Measurements from ENCODE around the gene GINS1. TPM values are rescaled to one million over a fixed set of nuclear protein-coding genes. Genes with fewer than 3 reads are reported as not detected.

Gene GINS1
- total RNA-seq, 1 donor from 2014 or later, result 6.6 TPM

DNA sequence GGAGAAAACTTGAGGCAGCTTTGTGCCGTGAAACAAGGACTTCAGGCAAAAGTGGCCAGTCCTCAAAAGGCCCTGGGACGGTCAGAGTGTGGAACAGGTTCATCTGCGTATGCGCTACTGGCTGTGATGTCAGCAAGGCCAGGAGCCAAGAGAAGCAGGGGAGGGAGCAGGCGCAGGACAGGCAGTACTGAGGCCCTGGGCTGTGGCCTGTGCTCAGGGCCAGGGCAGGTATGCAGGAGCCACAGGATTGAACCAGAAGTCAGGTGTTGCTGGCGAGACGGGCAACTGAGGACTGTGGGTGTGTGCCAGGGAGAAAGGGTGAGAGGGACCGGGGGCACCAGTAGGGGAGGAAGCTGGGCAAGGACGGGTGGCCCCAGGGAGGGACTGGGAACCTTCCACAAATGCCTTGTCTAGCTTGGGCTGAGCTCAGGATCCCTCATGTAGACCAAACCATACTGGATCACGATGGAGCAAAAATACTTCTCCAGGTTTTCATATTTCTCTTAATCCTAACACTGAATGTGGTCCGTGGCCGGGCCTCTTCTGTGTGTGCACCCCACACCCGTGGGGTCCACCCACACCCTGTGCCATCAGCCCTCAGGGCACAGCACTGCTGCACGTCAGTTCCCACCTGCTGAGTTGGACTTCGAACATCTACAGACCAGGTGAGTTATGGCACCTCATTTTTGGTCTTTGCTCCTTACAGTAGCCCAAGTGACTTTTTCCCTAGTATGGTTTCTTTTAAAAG, 46.9 kb downstream of the GINS1 start:
- FAIRE-seq (no peak), DNase-seq (ENCODE audit: low read depth) (no peak)
- Histone ChIP-seq H3K36me3 (ENCODE audit: insufficient read depth, low read length) (peaks cover 3% of the 10 kb centered on the region), H3K4me3 (ENCODE audit: insufficient read depth, low read depth, low read length) (no peak overlapping the region), H3K79me2 (ENCODE audit: insufficient read depth, low read length) (no peaks in the 10 kb centered on the region), H3K9ac (ENCODE audit: low read length) (no peak overlapping the region), H3K27me3 (ENCODE audit: insufficient read depth, low read length) (no peaks in the 10 kb centered on the region), H3K4me1 (ENCODE audit: insufficient read depth, low read length) (no peaks in the 10 kb centered on the region), H3K9me3 (ENCODE audit: insufficient read depth, low read depth, low read length) (no peaks in the 10 kb centered on the region), H3K27ac (ENCODE audit: low read depth, low read length) (no peak overlapping the region), H4K20me1 (ENCODE audit: insufficient read depth, low read length) (no peaks in the 10 kb centered on the region), H2AFZ (ENCODE audit: low read depth, low read length) (no peak overlapping the region), H3K4me2 (ENCODE audit: low read length) (no peak overlapping the region)
- H3K36me3 Mint-ChIP-seq (ENCODE audit: low read depth, unreplicated experiment), result peaks cover 15% of the 10 kb centered on the region
- H3K9me3 Mint-ChIP-seq (ENCODE audit: unreplicated experiment), result no peaks in the 10 kb centered on the region
- H3K4me1 Mint-ChIP-seq (ENCODE audit: low read depth, unreplicated experiment), result no peaks in the 10 kb centered on the region
- TF ChIP-seq, protein P1, sequence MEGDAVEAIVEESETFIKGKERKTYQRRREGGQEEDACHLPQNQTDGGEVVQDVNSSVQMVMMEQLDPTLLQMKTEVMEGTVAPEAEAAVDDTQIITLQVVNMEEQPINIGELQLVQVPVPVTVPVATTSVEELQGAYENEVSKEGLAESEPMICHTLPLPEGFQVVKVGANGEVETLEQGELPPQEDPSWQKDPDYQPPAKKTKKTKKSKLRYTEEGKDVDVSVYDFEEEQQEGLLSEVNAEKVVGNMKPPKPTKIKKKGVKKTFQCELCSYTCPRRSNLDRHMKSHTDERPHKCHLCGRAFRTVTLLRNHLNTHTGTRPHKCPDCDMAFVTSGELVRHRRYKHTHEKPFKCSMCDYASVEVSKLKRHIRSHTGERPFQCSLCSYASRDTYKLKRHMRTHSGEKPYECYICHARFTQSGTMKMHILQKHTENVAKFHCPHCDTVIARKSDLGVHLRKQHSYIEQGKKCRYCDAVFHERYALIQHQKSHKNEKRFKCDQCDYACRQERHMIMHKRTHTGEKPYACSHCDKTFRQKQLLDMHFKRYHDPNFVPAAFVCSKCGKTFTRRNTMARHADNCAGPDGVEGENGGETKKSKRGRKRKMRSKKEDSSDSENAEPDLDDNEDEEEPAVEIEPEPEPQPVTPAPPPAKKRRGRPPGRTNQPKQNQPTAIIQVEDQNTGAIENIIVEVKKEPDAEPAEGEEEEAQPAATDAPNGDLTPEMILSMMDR (IDR thresholded peaks at IDR 0.05; ENCODE audit: insufficient read depth, low read depth, low read length), result no peak
- no peak for TF ChIP-seq EZH2 (IDR thresholded peaks at IDR 0.05; ENCODE audit: insufficient read depth, low read length)
- no peaks in the 10 kb centered on the region for H3K27me3 Mint-ChIP-seq (ENCODE audit: low read depth, unreplicated experiment)
- H3K27ac Mint-ChIP-seq (ENCODE audit: unreplicated experiment), result no peak overlapping the region
- H3K4me3 Mint-ChIP-seq (ENCODE audit: unreplicated experiment), result no peak overlapping the region

DNA sequence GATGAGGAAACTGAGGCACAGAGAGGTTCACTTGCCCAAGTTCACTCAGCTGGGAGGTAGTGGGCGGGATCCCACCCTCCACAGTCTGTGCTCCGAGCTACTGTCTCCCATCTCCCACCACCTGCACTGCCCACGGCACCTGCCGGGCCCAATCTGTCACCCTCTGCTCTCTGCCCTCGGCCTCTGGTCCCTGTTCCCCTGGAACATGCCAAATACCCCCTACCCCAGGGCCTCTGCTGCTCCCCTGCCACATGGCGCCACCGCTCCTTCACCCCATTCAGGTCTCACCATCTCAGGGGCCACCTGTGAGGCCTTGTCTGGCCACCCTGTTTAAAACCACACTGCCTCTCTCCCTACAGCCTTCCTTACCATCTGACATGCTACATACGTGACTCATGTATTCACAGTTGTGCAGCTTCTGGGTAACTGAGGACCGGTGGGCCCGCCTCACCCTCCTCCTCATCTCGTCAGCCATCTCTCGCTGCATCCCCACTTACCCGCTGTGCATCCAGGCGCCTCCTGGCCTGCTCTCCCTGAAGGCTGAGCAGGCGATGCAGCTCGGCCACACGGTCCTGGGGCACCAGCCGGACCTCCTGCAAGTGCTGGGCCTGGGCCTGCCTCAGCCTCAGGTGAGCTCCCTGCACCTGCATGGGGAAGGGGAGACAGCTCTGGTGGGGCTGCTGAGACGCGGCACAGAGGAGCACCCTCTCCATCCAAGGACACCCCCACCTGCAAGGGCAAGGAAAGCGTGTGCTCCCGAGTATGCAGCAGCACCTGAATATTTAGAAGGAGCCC, 50.6 kb downstream of the GINS1 start:
- no peak for FAIRE-seq
- no peak overlapping the region for H2AFZ ChIP-seq (ENCODE audit: low read depth, low read length)
- H3K4me2 ChIP-seq (ENCODE audit: low read length), result no peak overlapping the region
- no peaks in the 10 kb centered on the region for H3K9me3 Mint-ChIP-seq (ENCODE audit: unreplicated experiment)
- no peak for TF ChIP-seq EZH2 (IDR thresholded peaks at IDR 0.05; ENCODE audit: insufficient read depth, low read length)
- TF ChIP-seq, protein P1 (IDR thresholded peaks at IDR 0.05; ENCODE audit: insufficient read depth, low read depth, low read length), result no peak
- no peaks in the 10 kb centered on the region for H3K79me2 ChIP-seq (ENCODE audit: insufficient read depth, low read length)
- no peaks in the 10 kb centered on the region for H3K9me3 ChIP-seq (ENCODE audit: insufficient read depth, low read depth, low read length)
- no peak overlapping the region for H3K4me3 Mint-ChIP-seq (ENCODE audit: unreplicated experiment)
- no peak overlapping the region for H3K9ac ChIP-seq (ENCODE audit: low read length)
- no peaks in the 10 kb centered on the region for H3K27me3 ChIP-seq (ENCODE audit: insufficient read depth, low read length)
- no peaks in the 10 kb centered on the region for H4K20me1 ChIP-seq (ENCODE audit: insufficient read depth, low read length)
- H3K27me3 Mint-ChIP-seq (ENCODE audit: low read depth, unreplicated experiment), result no peaks in the 10 kb centered on the region
- no peak overlapping the region for H3K4me3 ChIP-seq (ENCODE audit: insufficient read depth, low read depth, low read length)
- no peaks in the 10 kb centered on the region for H3K4me1 Mint-ChIP-seq (ENCODE audit: low read depth, unreplicated experiment)
- H3K36me3 ChIP-seq (ENCODE audit: insufficient read depth, low read length), result no peaks in the 10 kb centered on the region
- no peak for DNase-seq (ENCODE audit: low read depth)
- H3K4me1 ChIP-seq (ENCODE audit: insufficient read depth, low read length), result no peaks in the 10 kb centered on the region
- peaks cover 19% of the 10 kb centered on the region for H3K36me3 Mint-ChIP-seq (ENCODE audit: low read depth, unreplicated experiment)
- H3K27ac Mint-ChIP-seq (ENCODE audit: unreplicated experiment), result no peak overlapping the region
- no peak overlapping the region for H3K27ac ChIP-seq (ENCODE audit: low read depth, low read length)
